Neural progenitor cell (in vitro differentiated cells): ENCODE results near the gene TOX2.

ENCODE experiments used
- CTCF ChIP-seq: fragments of 200-600 bp; sonication (generic); IDR thresholded peaks from 2 replicates; pipeline ENCODE4 v1.5.1; 2017; ENCODE audit warnings: antibody characterized with exemption, mild to moderate bottlenecking
- EZH2 ChIP-seq: fragments of 200-600 bp; sonication (generic); IDR thresholded peaks from 2 replicates; pipeline ENCODE4 v1.6.1; 2017; ENCODE audit warnings: antibody characterized with exemption, mild to moderate bottlenecking, moderate library complexity

- TF ChIP-seq CTCF (no peak), EZH2 (no peak)
Measured at GRCh38 chr20:44039147-44039546, 124.5 kb downstream of the TOX2 start.
